HepG2 (cell line): Measurements from ENCODE around the gene ATAD1. TPM values are rescaled to one million over a fixed set of nuclear protein-coding genes. Genes with fewer than 3 reads are reported as not detected.

Source experiments
- CEBPB ChIP-seq: IDR thresholded peaks from 2 replicates; pipeline ENCODE4 v1.6.1; 2011; ENCODE audit warnings: low read depth, low read length, improper control_type of control experiment, borderline replicate concordance
- CENPT ChIP-seq: sonication (generic); formaldehyde crosslinking; IDR thresholded peaks from 2 replicates; pipeline ENCODE4 v1.8.0; 2022; ENCODE audit warnings: low read depth, mild to moderate bottlenecking, moderate library complexity, missing genetic modification reagents
- GATA4 ChIP-seq: sonication (generic); IDR thresholded peaks from 2 replicates; pipeline ENCODE4 v1.6.1; 2016; ENCODE audit warnings: antibody characterized with exemption, low read depth, borderline replicate concordance
- LBX2 ChIP-seq: sonication (generic); formaldehyde crosslinking; IDR thresholded peaks from 2 replicates; pipeline ENCODE4 v1.5.0; 2020; ENCODE audit warnings: missing genetic modification reagents, mild to moderate bottlenecking, borderline replicate concordance
- MBD4 ChIP-seq: IDR thresholded peaks from 2 replicates; pipeline ENCODE4 v1.6.1; 2012; ENCODE audit warnings: low read length, inconsistent platforms, borderline replicate concordance
- MTERF4 ChIP-seq: sonication (generic); formaldehyde crosslinking; IDR thresholded peaks from 2 replicates; pipeline ENCODE4 v1.8.0; 2023; ENCODE audit warnings: mild to moderate bottlenecking, missing genetic modification reagents
- REST ChIP-seq, 2 experiments: IDR thresholded peaks; 2 replicates each; pipeline ENCODE4 v1.6.1; 2011 to 2012; ENCODE audit warnings: low read length in 2 of 2, borderline replicate concordance in 1 of 2, low read depth in 1 of 2, mild to moderate bottlenecking in 1 of 2, moderate library complexity in 1 of 2
- SIX1 ChIP-seq: sonication (generic); formaldehyde crosslinking; IDR thresholded peaks from 2 replicates; pipeline ENCODE4 v1.4.0; 2020; ENCODE audit warnings: missing genetic modification reagents, borderline replicate concordance
- SP5 ChIP-seq: IDR thresholded peaks from 2 replicates; pipeline ENCODE4 v1.6.1; 2016; ENCODE audit warnings: low read depth, borderline replicate concordance
- TCF7L2 ChIP-seq: IDR thresholded peaks from 2 replicates; pipeline ENCODE4 v1.6.1; 2011; ENCODE audit warnings: mild to moderate bottlenecking, low read depth, low read length, moderate library complexity
- ZMYM3 ChIP-seq: sonication (generic); formaldehyde crosslinking; IDR thresholded peaks from 2 replicates; pipeline ENCODE4 v1.5.1; 2020; ENCODE audit warnings: mild to moderate bottlenecking, missing genetic modification reagents
- ZNF10 ChIP-seq: sonication (generic); formaldehyde crosslinking; IDR thresholded peaks from 2 replicates; pipeline ENCODE4 v1.4.0; 2020; ENCODE audit warnings: mild to moderate bottlenecking, low read depth, missing genetic modification reagents, borderline replicate concordance
- ZNF251 ChIP-seq: sonication (generic); formaldehyde crosslinking; IDR thresholded peaks from 2 replicates; pipeline ENCODE4 v1.9.0; 2021; ENCODE audit warnings: mild to moderate bottlenecking, missing genetic modification reagents
- ZNF407 ChIP-seq: sonication (generic); formaldehyde crosslinking; IDR thresholded peaks from one replicate; pipeline ENCODE4 v1.5.1; 2020; ENCODE audit warnings: mild to moderate bottlenecking, missing genetic modification reagents; ENCODE audit errors: not compliant biosample characterization
- polyA plus RNA-seq, 8 experiments: library from polyadenylated mRNA; depleted of rRNA in 3 of 8; stranded (reverse) in 7 of 8; unstranded in 1 of 8; fragments of >200 nt; fragmentation: Illumina TruSeq in 4 of 8; extraction: Trizol in 4 of 8; gene quantifications; 2 replicates each; pipeline versions ENCODE4 v1.2.1 to v1.2.3, GENCODE V29; 2011 to 2016; ENCODE audit warnings: low read depth in 4 of 8, missing spikeins in 1 of 8, mixed read lengths in 1 of 8; ENCODE audit not compliant: insufficient read depth in 1 of 8
- total RNA-seq, 5 experiments: library from RNA; depleted of rRNA; stranded (reverse); fragments of >200 nt; fragmentation: Illumina TruSeq; extraction: Trizol; gene quantifications; 2 replicates each; pipeline ENCODE4 v1.2.3, GENCODE V29; 2016; ENCODE audit warnings: low read depth in 1 of 5

ATAD1 gene
- total and polyA plus RNA-seq, 2 of the 13 experiments (the other 11 are each of a cell fraction or from before 2014, with no cell fraction given), result 14.9 to 28.2 TPM

- TF ChIP-seq REST (IDR thresholded peaks at IDR 0.05; ENCODE audit: borderline replicate concordance in 1 of 2, low read depth in 1 of 2, low read length in 2 of 2) (peak in 1 of 2 experiments; percentile 82; a peak in 2 of 4 replicates), SP5 (peak; percentile 81), MBD4 (no peak), CENPT (peak; percentile 81), ZMYM3 (CRISPR knock-in tag) (no peak; the same call in 1 of the 2 replicates), ZNF251 (no peak), MTERF4 (CRISPR knock-in tag) (no peak), SIX1 (no peak), GATA4 (peak; percentile 44; the same call in 1 of the 2 replicates), CEBPB (no peak), LBX2 (0 out of 2 replicates have a peak, but pooled peaks have one; percentile 33), ZNF407 (no peak), ZNF10 (CRISPR knock-in tag) (no peak), TCF7L2 (no peak)
Measured at GRCh38 chr10:87863053-87863943, 45.3 kb upstream of the ATAD1 start, which contains the start of the genes KLLN and PTEN (continued).
